CD14-positive monocyte (primary cell): Measurements from ENCODE around the gene FBXO34. TPM values are rescaled to one million over a fixed set of nuclear protein-coding genes. Genes with fewer than 3 reads are reported as not detected.

Source experiments
- DNase-seq, 3 donors: peaks; one replicate each; pipeline ENCODE4 v3.0.0-alpha.2; 2011 to 2022
- H2AFZ ChIP-seq: 2 replicates; pipeline ENCODE4 v1.6.0; 2012; ENCODE audit warnings: mild to moderate bottlenecking, low read depth, low read length, inconsistent platforms; ENCODE audit not compliant: insufficient read depth, poor library complexity, severe bottlenecking
- H3K27ac ChIP-seq, 2 donors: 1 replicate in 1 of 2; 2 replicates in 1 of 2; pipeline ENCODE4 v1.5.1; 2012 to 2013; ENCODE audit warnings: low read length in 2 of 2, control low read depth in 1 of 2, inconsistent platforms in 1 of 2, low read depth in 1 of 2, mild to moderate bottlenecking in 1 of 2
- H3K27me3 ChIP-seq, 2 donors: one replicate each; pipeline versions ENCODE4 v1.6.0 to v1.6.1; 2011 to 2013; ENCODE audit warnings: low read length in 2 of 2; ENCODE audit not compliant: control insufficient read depth in 2 of 2, insufficient read depth in 2 of 2
- H3K36me3 ChIP-seq, 2 donors: replicated peaks in 1 of 2; 1 replicate in 1 of 2; 2 replicates in 1 of 2; pipeline versions ENCODE4 v1.5.1 to v1.6.1; 2012 to 2013; ENCODE audit warnings: low read length in 2 of 2, control low read depth in 1 of 2, inconsistent platforms in 1 of 2, mild to moderate bottlenecking in 1 of 2; ENCODE audit not compliant: insufficient read depth in 2 of 2, control insufficient read depth in 1 of 2
- H3K4me1 ChIP-seq, 2 donors: 1 replicate in 1 of 2; 2 replicates in 1 of 2; pipeline versions ENCODE4 v1.5.1 to v1.6.1; 2012 to 2013; ENCODE audit warnings: low read length in 2 of 2, control low read depth in 1 of 2, inconsistent platforms in 1 of 2, mild to moderate bottlenecking in 1 of 2, moderate library complexity in 1 of 2; ENCODE audit not compliant: insufficient read depth in 2 of 2, control insufficient read depth in 1 of 2
- H3K4me2 ChIP-seq: replicated peaks from 2 replicates; pipeline ENCODE3; 2012; ENCODE audit warnings: low read length, moderate library complexity, mild to moderate bottlenecking; ENCODE audit not compliant: poor library complexity, severe bottlenecking; ENCODE audit errors: extremely low read depth
- H3K4me3 ChIP-seq, 3 experiments: fragments of 200-600 bp in 1 of 3; sonication (generic) in 1 of 3; replicated peaks in 1 of 3; 1 replicate in 2 of 3; 2 replicates in 1 of 3; pipeline ENCODE4 v1.5.1; 2011 to 2013; ENCODE audit warnings: low read length in 3 of 3, mild to moderate bottlenecking in 3 of 3, control low read depth in 2 of 3, low read depth in 2 of 3, inconsistent platforms in 1 of 3, moderate library complexity in 1 of 3
- H3K79me2 ChIP-seq: 2 replicates; pipeline ENCODE4 v1.6.0; 2012; ENCODE audit warnings: mild to moderate bottlenecking, control low read depth, inconsistent platforms, low read length, moderate library complexity; ENCODE audit not compliant: insufficient read depth
- H3K9ac ChIP-seq: 2 replicates; pipeline ENCODE4 v1.6.0; 2017; ENCODE audit warnings: low read length, mild to moderate bottlenecking; ENCODE audit not compliant: insufficient read depth, poor library complexity, severe bottlenecking
- H3K9me3 ChIP-seq, 2 donors: replicated peaks in 1 of 2; 1 replicate in 1 of 2; 2 replicates in 1 of 2; pipeline versions ENCODE4 v1.5.1 to v1.6.1; 2012 to 2013; ENCODE audit warnings: low read length in 2 of 2, control low read depth in 1 of 2; ENCODE audit not compliant: control insufficient read depth in 1 of 2, insufficient read depth in 1 of 2
- H4K20me1 ChIP-seq: 2 replicates; pipeline ENCODE4 v1.6.0; 2012; ENCODE audit warnings: mild to moderate bottlenecking, low read length, control low read depth, moderate library complexity; ENCODE audit not compliant: insufficient read depth
- H3K27ac Mint-ChIP-seq, 7 donors: one replicate each; pipeline ENCODE4 v1.8.0; 2020; ENCODE audit warnings: mild to moderate bottlenecking in 7 of 7, mixed read lengths in 7 of 7, moderate library complexity in 6 of 7, inconsistent platforms in 2 of 7
- H3K27me3 Mint-ChIP-seq, 3 donors: one replicate each; pipeline ENCODE4 v1.8.0; 2021 to 2022; ENCODE audit warnings: low read depth in 3 of 3, mild to moderate bottlenecking in 3 of 3, mixed read lengths in 3 of 3, moderate library complexity in 3 of 3, inconsistent platforms in 1 of 3
- H3K36me3 Mint-ChIP-seq, 2 donors: one replicate each; pipeline ENCODE4 v1.8.0; 2020; ENCODE audit warnings: mixed read lengths in 2 of 2, inconsistent platforms in 1 of 2, mild to moderate bottlenecking in 1 of 2
- H3K4me1 Mint-ChIP-seq: one replicate; pipeline ENCODE4 v1.8.0; 2020; ENCODE audit warnings: mild to moderate bottlenecking, mixed read lengths
- H3K4me3 Mint-ChIP-seq, 2 donors: one replicate each; pipeline ENCODE4 v1.8.0; 2020; ENCODE audit warnings: mild to moderate bottlenecking in 2 of 2, mixed read lengths in 2 of 2, moderate library complexity in 1 of 2
- H3K9me3 Mint-ChIP-seq, 7 donors: one replicate each; pipeline ENCODE4 v1.8.0; 2020 to 2022; ENCODE audit warnings: mixed read lengths in 7 of 7, mild to moderate bottlenecking in 6 of 7, moderate library complexity in 6 of 7, inconsistent platforms in 2 of 7
- WGBS: methylation state at CpG from one replicate; pipeline ENCODE4 v1.1.5; 2013; ENCODE audit warnings: missing lambda C conversion rate; ENCODE audit not compliant: insufficient coverage; 5-methylcytosine and 5-hydroxymethylcytosine counted together
- intact Hi-C, 2 donors: fragments of 100-400 bp; cut with micrococcal nuclease; formaldehyde crosslinking; loops; one replicate each; pipeline versions ENCODE4 v1.15.0 to v1.15.1; 2023
- polyA plus RNA-seq, 3 donors: library from polyadenylated mRNA; depleted of rRNA in 1 of 3; unstranded in 2 of 3; stranded (reverse) in 1 of 3; fragments of 300-500 nt in 2 of 3; fragments of >200 nt in 1 of 3; fragmentation: Illumina TruSeq in 2 of 3; gene quantifications; 1 replicate in 2 of 3; 2 replicates in 1 of 3; pipeline ENCODE4 v1.2.3, GENCODE V29; 2012 to 2021
- TF ChIP-seq, protein P1 (sequence below): fragments of 200-600 bp; IDR thresholded peaks from one replicate; pipeline ENCODE4 v1.8.0; 2022; ENCODE audit warnings: antibody characterized with exemption, mild to moderate bottlenecking

FBXO34 gene
- polyA plus RNA-seq, 3 donors: 10.3 to 18.1 (median 17.3) TPM

GRCh38 chr14:55348766-55349453, 77.7 kb downstream of the FBXO34 start:
- no peaks in the 10 kb centered on the region for H3K27me3 Mint-ChIP-seq
- no peaks in the 10 kb centered on the region for H3K9me3 Mint-ChIP-seq
- Histone ChIP-seq H3K79me2 (peaks cover 56% of the 10 kb centered on the region), H3K27ac (no peak overlapping the region), H3K4me1 (no peaks in the 10 kb centered on the region), H3K4me2 (no peak overlapping the region), H3K9ac (no peak overlapping the region), H3K36me3 (peaks cover 26 to 34% of the 10 kb centered on the region in 2 donors), H3K27me3 (no peaks in the 10 kb centered on the region), H4K20me1 (peaks cover 58% of the 10 kb centered on the region), H2AFZ (no peak overlapping the region), H3K4me3 (no peak overlapping the region), H3K9me3 (no peaks in the 10 kb centered on the region)
- H3K36me3 Mint-ChIP-seq: peaks cover 26 to 32% of the 10 kb centered on the region in 2 donors
- intact Hi-C loops: no loop called here
- 100% methylated on average over 2 of the region's 4 CpGs for WGBS
- DNase-seq: no peak
- H3K27ac Mint-ChIP-seq: no peak overlapping the region
- H3K4me3 Mint-ChIP-seq: no peak overlapping the region
- TF ChIP-seq, protein P1, sequence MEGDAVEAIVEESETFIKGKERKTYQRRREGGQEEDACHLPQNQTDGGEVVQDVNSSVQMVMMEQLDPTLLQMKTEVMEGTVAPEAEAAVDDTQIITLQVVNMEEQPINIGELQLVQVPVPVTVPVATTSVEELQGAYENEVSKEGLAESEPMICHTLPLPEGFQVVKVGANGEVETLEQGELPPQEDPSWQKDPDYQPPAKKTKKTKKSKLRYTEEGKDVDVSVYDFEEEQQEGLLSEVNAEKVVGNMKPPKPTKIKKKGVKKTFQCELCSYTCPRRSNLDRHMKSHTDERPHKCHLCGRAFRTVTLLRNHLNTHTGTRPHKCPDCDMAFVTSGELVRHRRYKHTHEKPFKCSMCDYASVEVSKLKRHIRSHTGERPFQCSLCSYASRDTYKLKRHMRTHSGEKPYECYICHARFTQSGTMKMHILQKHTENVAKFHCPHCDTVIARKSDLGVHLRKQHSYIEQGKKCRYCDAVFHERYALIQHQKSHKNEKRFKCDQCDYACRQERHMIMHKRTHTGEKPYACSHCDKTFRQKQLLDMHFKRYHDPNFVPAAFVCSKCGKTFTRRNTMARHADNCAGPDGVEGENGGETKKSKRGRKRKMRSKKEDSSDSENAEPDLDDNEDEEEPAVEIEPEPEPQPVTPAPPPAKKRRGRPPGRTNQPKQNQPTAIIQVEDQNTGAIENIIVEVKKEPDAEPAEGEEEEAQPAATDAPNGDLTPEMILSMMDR: no peak
- peaks cover 15% of the 10 kb centered on the region for H3K4me1 Mint-ChIP-seq

- intact Hi-C loops: no loop called here
- H3K4me3 ChIP-seq: no peak overlapping the region
- no peaks in the 10 kb centered on the region for H3K9me3 Mint-ChIP-seq
Measured at GRCh38 chr14:55349565-55349964, 78.3 kb downstream of the FBXO34 start.

More at GRCh38 chr14:55349565-55349964, 78.3 kb downstream of the FBXO34 start:
- Histone ChIP-seq H3K9me3 (no peaks in the 10 kb centered on the region), H3K4me2 (no peak overlapping the region), H3K79me2 (peaks cover 50% of the 10 kb centered on the region), H3K27ac (no peak overlapping the region), H4K20me1 (peaks cover 52% of the 10 kb centered on the region), H3K4me1 (no peaks in the 10 kb centered on the region), H3K36me3 (peaks cover 26 to 38% of the 10 kb centered on the region in 2 donors), H3K27me3 (no peaks in the 10 kb centered on the region), H2AFZ (no peak overlapping the region), H3K9ac (no peak overlapping the region)
- TF ChIP-seq, protein P1: no peak
- peaks cover 28 to 37% of the 10 kb centered on the region in 2 donors for H3K36me3 Mint-ChIP-seq
- WGBS: 94% methylated on average over 7 of the region's 12 CpGs
- peak overlapping the region in 1 of 7 donors; percentile 20 for H3K27ac Mint-ChIP-seq
- DNase-seq: no peak
- peaks cover 12% of the 10 kb centered on the region for H3K4me1 Mint-ChIP-seq
- H3K27me3 Mint-ChIP-seq: no peaks in the 10 kb centered on the region
- no peak overlapping the region for H3K4me3 Mint-ChIP-seq
